Lower leg skin (tissue), 4 donors: ENCODE measurements around the gene MS4A13. TPM values are rescaled to one million over a fixed set of nuclear protein-coding genes. Genes with fewer than 3 reads are reported as not detected.

Experiments
- DNase-seq, 2 donors: peaks; one replicate each; pipeline ENCODE4 v3.0.0-alpha.2; 2019; ENCODE audit warnings: low spot score in 2 of 2
- H3K4me3 ChIP-seq: fragments of 200-600 bp; sonication (generic); 2 replicates; pipeline ENCODE4 v1.5.1; 2017; ENCODE audit warnings: mild to moderate bottlenecking, low read depth; ENCODE audit not compliant: poor library complexity, severe bottlenecking
- POLR2A ChIP-seq, 2 donors: fragments of 450-650 bp; IDR thresholded peaks; one replicate each; pipeline ENCODE4 v1.6.1; 2016 to 2017; ENCODE audit warnings: antibody characterized with exemption in 2 of 2, mild to moderate bottlenecking in 1 of 2, moderate library complexity in 1 of 2
- WGBS, 2 donors: methylation state at CpG; one replicate each; pipeline ENCODE4 v1.1.5; 2018; 5-methylcytosine and 5-hydroxymethylcytosine counted together
- intact Hi-C: fragments of 100-400 bp; cut with DNase I; formaldehyde crosslinking; loops from one replicate; pipeline ENCODE4 v1.15.0; 2023; ENCODE audit warnings: low total_unique reads
- total RNA-seq, 4 donors: library from RNA; depleted of rRNA; stranded (reverse); fragments of >200 nt; gene quantifications; one replicate each; pipeline ENCODE4 v1.1.0, GENCODE V29; 2016
- TF ChIP-seq, protein P1 (sequence below), 3 donors: fragments of 450-650 bp; IDR thresholded peaks; one replicate each; pipeline ENCODE4 v1.5.1; 2016; ENCODE audit warnings: antibody characterized with exemption in 3 of 3, mild to moderate bottlenecking in 3 of 3, moderate library complexity in 2 of 3

The MS4A13 gene
- total RNA-seq, 4 donors from 2014 or later: not detected

GRCh38 chr11:60544077-60544476 is 28.9 kb downstream of the MS4A13 start:
- intact Hi-C loops: no loop called here
- TF ChIP-seq POLR2A (IDR thresholded peaks at IDR 0.05): no peak
- TF ChIP-seq, protein P1, sequence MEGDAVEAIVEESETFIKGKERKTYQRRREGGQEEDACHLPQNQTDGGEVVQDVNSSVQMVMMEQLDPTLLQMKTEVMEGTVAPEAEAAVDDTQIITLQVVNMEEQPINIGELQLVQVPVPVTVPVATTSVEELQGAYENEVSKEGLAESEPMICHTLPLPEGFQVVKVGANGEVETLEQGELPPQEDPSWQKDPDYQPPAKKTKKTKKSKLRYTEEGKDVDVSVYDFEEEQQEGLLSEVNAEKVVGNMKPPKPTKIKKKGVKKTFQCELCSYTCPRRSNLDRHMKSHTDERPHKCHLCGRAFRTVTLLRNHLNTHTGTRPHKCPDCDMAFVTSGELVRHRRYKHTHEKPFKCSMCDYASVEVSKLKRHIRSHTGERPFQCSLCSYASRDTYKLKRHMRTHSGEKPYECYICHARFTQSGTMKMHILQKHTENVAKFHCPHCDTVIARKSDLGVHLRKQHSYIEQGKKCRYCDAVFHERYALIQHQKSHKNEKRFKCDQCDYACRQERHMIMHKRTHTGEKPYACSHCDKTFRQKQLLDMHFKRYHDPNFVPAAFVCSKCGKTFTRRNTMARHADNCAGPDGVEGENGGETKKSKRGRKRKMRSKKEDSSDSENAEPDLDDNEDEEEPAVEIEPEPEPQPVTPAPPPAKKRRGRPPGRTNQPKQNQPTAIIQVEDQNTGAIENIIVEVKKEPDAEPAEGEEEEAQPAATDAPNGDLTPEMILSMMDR (IDR thresholded peaks at IDR 0.05): no peak
- DNase-seq: no peak
- H3K4me3 ChIP-seq: no peak overlapping the region
- WGBS, 2 donors: 82 to 84% methylated on average over 5 of the region's 5 CpGs

DNA sequence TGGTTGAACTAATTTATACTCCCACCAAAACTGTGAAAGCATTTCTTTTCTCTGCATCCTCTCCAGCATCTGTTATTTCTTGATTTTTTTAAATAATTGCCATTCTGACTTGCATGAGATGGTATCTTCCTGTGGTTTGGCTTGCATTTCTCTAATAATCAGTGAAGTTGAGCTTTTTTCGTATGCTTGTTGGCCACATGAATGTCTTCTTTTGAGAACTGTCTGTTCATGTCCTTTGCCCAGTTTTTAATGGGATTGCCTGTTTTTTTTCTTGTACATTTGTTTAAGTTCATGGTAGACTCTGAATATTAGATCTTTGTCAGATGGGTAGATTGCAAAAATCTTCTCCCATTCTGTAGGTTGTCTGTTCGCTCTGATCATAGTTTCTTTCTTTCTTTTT is 46.1 kb downstream of the MS4A13 start:
- 35 to 42% methylated on average over 2 of the region's 2 CpGs for WGBS, 2 donors

DNA sequence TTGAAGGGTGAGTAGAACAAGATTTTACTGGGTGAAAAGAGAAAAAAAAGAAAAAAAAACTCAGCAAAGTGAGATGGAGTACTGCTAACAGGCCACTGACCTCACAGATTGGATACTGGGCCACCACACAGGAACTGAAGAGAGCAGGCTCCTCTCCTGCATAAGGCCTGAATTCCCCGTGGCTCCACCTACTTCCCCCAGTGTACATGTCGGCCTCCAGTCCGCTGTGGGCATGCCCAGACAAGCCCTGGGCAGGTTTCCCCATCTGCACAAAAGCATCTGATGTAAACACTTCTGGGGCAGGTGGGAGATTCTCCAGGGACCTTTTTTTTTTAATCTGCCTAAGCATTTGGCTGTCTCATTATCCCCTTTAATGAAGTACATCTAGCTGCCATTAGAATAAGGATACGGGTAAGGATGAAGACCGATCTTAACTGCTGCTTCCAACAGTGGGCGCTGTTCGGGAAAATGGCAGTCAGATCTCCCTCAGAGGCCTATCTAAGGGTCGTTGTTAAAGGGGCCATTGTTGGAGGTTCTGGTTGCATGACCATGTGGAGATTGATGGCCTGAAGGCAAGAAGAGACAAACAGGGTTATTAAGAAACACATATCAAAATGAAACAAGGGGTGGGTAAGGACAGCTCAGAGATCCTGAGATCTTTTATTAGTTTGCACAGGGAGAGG is 48.5 kb downstream of the MS4A13 start:
- no peak for DNase-seq
- intact Hi-C loops: no loop called here
- H3K4me3 ChIP-seq: no peak overlapping the region
- 56 to 66% methylated on average over 8 of the region's 8 CpGs for WGBS, 2 donors
- no peak for TF ChIP-seq POLR2A (IDR thresholded peaks at IDR 0.05)
- TF ChIP-seq, protein P1 (IDR thresholded peaks at IDR 0.05): no peak

More for the DNA sequence above, 46.1 kb downstream of the MS4A13 start:
- TF ChIP-seq, protein P1 (IDR thresholded peaks at IDR 0.05): no peak
- TF ChIP-seq POLR2A (IDR thresholded peaks at IDR 0.05): no peak
- intact Hi-C loops: no loop called here
- DNase-seq: no peak
- no peak overlapping the region for H3K4me3 ChIP-seq

- WGBS, 2 donors: 86 to 95% methylated on average over 5 of the region's 5 CpGs
- intact Hi-C loops: no loop called here
Measured at GRCh38 chr11:60566776-60567175, 51.6 kb downstream of the MS4A13 start.

GRCh38 chr11:60570970-60571369 is 55.8 kb downstream of the MS4A13 start:
- intact Hi-C loops: no loop called here
- no peak for TF ChIP-seq POLR2A (IDR thresholded peaks at IDR 0.05)
- TF ChIP-seq, protein P1 (IDR thresholded peaks at IDR 0.05): no peak
- H3K4me3 ChIP-seq: no peak overlapping the region
- WGBS, 2 donors: 81% methylated on average over 1 of the region's 1 CpG
- DNase-seq: no peak

More at GRCh38 chr11:60566776-60567175, 51.6 kb downstream of the MS4A13 start:
- no peak for DNase-seq
- no peak overlapping the region for H3K4me3 ChIP-seq
- TF ChIP-seq, protein P1 (IDR thresholded peaks at IDR 0.05): no peak
- TF ChIP-seq POLR2A (IDR thresholded peaks at IDR 0.05): no peak

- DNase-seq: no peak
- intact Hi-C loops: no loop called here
- TF ChIP-seq, protein P1 (IDR thresholded peaks at IDR 0.05): no peak
- no peak for TF ChIP-seq POLR2A (IDR thresholded peaks at IDR 0.05)
- 67 to 80% methylated on average over 2 of the region's 2 CpGs for WGBS, 2 donors
- no peak overlapping the region for H3K4me3 ChIP-seq
Measured at GRCh38 chr11:60589611-60590010, 74.4 kb downstream of the MS4A13 start.
